HEK293 (cell line): Measurements from ENCODE around the gene ZNF595.
"Not testable (repeated sequence)": the region's sequence is repeated elsewhere in the genome, so short reads cannot be mapped to it uniquely, and the experiment has no call there.

Source experiments
- CTCF ChIA-PET: fragments of 350-600 bp; formaldehyde crosslinking; extraction: SDS; loops from one replicate; lab custom pipeline; 2021; ENCODE audit warnings: antibody characterized with exemption; lab: Yijun Ruan, JAX
- POLR2A ChIA-PET: fragments of 300-600 bp; formaldehyde crosslinking; extraction: SDS; loops from one replicate; lab custom pipeline; 2020; ENCODE audit warnings: antibody characterized with exemption, inconsistent platforms; lab: Yijun Ruan, JAX
- H3K27ac ChIP-seq: fragments of 200-500 bp; sonication (Bioruptor generic); 2 replicates; pipeline ENCODE4 v1.5.1; 2014; ENCODE audit warnings: low read depth, low read length, control low read depth, inconsistent platforms; ENCODE audit errors: extremely low read depth
- H3K36me3 ChIP-seq, 2 experiments: fragments of 200-500 bp in 1 of 2; sonication (Bioruptor generic) in 1 of 2; 1 replicate in 1 of 2; 2 replicates in 1 of 2; pipeline ENCODE4 v1.5.1; 2014 to 2017; ENCODE audit warnings: inconsistent platforms in 2 of 2, low read length in 2 of 2; ENCODE audit not compliant: control insufficient read depth in 2 of 2, insufficient read depth in 1 of 2
- H3K4me1 ChIP-seq: fragments of 200-500 bp; sonication (Bioruptor generic); 2 replicates; pipeline ENCODE4 v1.5.1; 2014; ENCODE audit warnings: mild to moderate bottlenecking, low read length, inconsistent platforms; ENCODE audit not compliant: control insufficient read depth, insufficient read depth
- H3K4me3 ChIP-seq: 2 replicates; pipeline ENCODE4 v1.5.1; 2011; ENCODE audit warnings: low read depth, mild to moderate bottlenecking, control low read depth, low read length, moderate library complexity
- H3K9me3 ChIP-seq: fragments of 200-500 bp; sonication (Bioruptor generic); 2 replicates; pipeline ENCODE4 v1.5.1; 2014; ENCODE audit warnings: low read depth, low read length, inconsistent platforms; ENCODE audit not compliant: control insufficient read depth, insufficient read depth

The ZNF595 gene

DNA sequence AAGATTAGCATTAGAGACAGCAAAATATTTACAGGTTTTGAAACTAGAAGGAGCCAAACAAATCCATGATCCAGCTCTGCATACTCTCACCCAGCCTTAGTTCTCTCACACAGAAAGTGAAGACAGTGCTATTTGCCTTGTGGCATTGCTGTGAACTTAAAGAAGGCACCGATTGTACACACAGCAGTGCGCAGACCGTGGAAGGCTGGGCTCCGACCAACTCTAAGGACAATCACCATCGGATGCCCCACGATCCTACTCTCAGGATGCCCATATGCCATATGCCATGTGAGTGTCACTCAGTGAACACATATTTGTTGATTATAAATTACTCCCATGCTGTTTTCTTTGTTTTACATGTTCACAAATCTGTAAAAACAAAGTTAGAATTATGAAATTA lies 19.8 kb upstream of the ZNF595 start:
- POLR2A ChIA-PET, H3K36me3 ChIP-seq, CTCF ChIA-PET, H3K27ac ChIP-seq, H3K9me3 ChIP-seq, H3K4me3 ChIP-seq, H3K4me1 ChIP-seq: not testable (repeated sequence)

DNA sequence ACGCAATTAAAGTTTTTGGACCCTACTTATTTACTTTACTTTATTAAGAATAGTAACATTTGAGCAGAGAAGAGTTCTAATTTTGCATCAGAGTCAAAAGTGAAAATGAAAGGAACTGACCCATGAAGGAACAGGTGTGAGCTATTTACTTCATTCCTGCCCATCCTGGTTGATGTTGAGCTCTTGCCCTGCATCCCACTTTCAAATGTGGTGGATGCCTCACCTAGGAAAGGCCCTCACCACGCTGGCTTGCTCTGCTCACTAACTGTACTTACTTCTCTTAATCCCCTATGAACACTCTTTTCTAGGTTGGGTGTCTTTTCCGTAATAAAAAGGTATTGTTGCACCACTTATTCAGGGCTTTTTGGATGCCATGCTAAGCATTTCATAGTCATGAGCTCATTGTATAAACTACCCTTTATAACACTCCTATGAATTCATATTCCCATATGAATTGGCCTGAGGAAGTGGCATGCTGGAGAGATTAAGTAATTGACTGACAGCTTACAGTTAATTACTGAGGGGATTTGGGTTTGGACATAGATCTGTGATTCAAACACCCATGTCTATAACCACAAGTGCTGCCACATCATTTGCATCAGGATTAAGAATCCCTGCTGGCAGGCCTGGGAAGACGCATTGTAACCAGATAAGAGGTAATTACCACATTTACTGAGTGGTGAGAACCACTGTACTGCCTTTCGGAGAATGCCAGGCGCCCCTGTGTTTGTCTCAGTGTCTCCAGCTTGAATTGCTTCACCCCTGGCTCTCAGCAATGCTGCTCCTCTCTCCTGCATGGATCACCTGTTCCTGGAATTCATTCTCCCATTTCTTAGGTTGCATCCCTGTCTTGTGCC lies 16.3 kb upstream of the ZNF595 start:
- H3K4me3 ChIP-seq, H3K36me3 ChIP-seq, H3K9me3 ChIP-seq, H3K4me1 ChIP-seq, H3K27ac ChIP-seq, POLR2A ChIA-PET: not testable (repeated sequence)
- CTCF ChIA-PET = interaction anchor here (0.6 to 1.0 kb wide), 2 partner anchors 9 kb away, joined by 3 read pairs; no protein-coding TSS in a partner anchor

DNA sequence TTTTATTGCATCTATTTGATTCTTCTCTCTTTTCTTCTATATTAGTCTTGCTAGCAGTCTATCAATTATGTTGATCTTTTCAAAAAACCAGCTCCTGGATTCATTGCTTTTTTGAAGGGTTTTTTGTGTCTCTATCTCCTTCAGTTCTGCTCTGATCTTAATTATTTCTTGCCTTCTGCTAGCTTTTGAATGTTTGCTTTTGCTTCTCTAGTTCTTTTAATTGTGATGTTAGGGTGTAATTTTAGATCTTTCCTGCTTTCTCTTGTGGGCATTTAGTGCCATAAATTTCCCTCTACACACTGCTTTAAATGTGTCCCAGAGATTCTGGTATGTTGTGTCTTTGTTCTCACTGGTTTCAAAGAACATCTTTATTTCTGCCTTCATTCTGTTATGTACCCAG lies 14.9 kb upstream of the ZNF595 start:
- H3K4me1 ChIP-seq, H3K27ac ChIP-seq, H3K36me3 ChIP-seq, H3K4me3 ChIP-seq, CTCF ChIA-PET, H3K9me3 ChIP-seq: not testable (repeated sequence)
- POLR2A ChIA-PET = interaction anchor here (0.6 kb wide), 1 partner anchor 119 kb away, joined by 3 read pairs; no protein-coding TSS in a partner anchor

DNA sequence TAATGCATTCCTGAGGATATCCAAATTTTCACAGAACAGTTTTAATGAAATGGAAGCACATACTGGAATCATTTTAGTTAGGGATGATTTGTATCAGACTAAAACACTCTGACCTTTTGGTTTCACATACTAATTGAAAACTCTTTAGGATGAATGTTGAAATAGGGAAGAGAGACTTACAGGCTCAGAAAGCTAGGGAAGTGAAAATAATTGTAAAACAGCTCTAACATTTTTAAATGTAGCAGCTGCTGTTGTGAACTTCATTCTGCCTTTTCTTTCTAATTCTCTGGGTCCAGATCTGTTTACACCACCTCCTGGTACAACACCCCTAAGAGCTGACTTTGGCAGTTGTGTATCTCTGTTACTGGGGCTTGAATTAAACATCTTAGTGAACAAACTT lies 9.7 kb upstream of the ZNF595 start:
- H3K4me3 ChIP-seq, POLR2A ChIA-PET, CTCF ChIA-PET, H3K27ac ChIP-seq, H3K4me1 ChIP-seq, H3K9me3 ChIP-seq, H3K36me3 ChIP-seq: not testable (repeated sequence)

DNA sequence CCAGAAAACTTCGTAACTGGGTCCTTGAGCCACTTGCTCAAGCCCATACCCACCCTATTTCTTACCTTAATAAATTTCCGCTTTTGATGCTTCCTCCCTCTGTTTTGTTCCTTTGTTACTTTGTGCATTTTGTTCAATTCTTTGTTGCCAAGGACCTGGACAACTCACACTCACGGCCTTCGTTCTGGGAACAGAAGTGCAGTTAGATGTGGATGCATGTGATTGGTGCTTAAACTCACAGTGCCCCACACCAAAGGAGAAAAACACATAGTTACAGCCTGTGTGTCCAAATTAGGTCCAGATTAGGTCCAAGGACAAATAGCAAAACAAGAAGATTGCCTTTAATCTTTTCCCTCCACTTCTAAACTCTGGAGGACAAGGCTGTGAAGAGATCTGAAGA lies 1.9 kb upstream of the ZNF595 start:
- H3K27ac ChIP-seq, POLR2A ChIA-PET, H3K4me3 ChIP-seq, H3K4me1 ChIP-seq, H3K36me3 ChIP-seq, H3K9me3 ChIP-seq: not testable (repeated sequence)
- CTCF ChIA-PET = interaction anchor here (0.6 to 1.2 kb wide), 3 partner anchors 12 to 22 kb away, joined by 3 to 4 read pairs (median 4); no protein-coding TSS in a partner anchor

DNA sequence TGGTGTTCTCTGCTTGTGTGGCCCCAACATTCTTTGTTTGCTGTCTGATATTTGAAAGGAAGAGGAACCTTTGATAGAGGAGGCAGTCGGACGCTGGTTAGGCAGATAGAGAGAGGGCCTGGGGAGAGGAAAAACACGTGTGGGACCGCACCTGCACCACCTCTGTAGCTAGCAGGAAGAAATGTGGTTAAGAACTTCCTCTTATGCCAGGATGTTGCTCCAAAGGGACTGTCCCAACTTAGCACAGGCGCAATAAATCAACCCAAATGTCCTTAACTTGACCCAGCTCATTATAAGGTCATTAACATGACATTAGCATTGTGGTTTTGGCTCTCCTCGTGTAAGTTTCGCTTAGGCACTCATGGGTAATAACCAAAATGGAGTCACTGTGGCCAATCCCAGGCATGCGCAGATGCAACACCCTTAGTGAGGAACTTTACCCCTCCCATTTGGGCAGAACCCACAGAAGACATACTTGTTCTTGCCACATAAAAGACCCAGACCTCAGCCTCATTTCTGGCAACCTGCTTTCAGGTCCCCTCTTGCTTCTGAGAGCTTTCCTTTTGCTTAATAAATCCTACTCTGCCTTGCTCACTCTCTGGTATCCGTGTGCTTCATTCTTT lies 1.4 kb upstream of the ZNF595 start:
- H3K4me3 ChIP-seq, H3K9me3 ChIP-seq, POLR2A ChIA-PET, H3K36me3 ChIP-seq, H3K4me1 ChIP-seq, H3K27ac ChIP-seq: not testable (repeated sequence)
- CTCF ChIA-PET = interaction anchor here (0.6 kb wide), 1 partner anchor 16 kb away, joined by 4 read pairs; no protein-coding TSS in a partner anchor

DNA sequence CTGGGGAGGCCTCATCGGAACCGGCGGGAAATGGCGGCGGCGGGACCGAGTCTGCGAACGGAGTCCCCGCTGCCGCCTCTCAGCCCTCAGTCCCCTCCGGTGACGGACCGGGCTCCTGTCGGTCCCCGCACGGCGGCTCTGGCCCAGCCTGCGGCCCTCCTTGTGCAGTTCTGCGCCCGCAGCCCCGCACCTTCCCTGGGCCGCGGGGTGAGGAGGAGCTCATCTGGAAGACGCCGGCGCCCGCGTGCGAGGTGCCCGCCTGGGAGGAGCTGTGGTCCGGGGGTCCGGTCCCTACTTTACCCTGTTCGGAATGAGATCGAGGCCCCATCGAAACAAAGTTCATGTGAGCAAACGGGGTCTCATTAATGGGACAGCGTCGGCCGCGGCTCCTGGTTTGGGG lies 400 bp downstream of the ZNF595 start:
- H3K4me1 ChIP-seq, CTCF ChIA-PET, H3K36me3 ChIP-seq, H3K4me3 ChIP-seq, H3K9me3 ChIP-seq, H3K27ac ChIP-seq: not testable (repeated sequence)
- POLR2A ChIA-PET = interaction anchor here (0.7 kb wide), 1 partner anchor 71 kb away, joined by 3 read pairs; the partner anchor contains the start of gene ZNF718

DNA sequence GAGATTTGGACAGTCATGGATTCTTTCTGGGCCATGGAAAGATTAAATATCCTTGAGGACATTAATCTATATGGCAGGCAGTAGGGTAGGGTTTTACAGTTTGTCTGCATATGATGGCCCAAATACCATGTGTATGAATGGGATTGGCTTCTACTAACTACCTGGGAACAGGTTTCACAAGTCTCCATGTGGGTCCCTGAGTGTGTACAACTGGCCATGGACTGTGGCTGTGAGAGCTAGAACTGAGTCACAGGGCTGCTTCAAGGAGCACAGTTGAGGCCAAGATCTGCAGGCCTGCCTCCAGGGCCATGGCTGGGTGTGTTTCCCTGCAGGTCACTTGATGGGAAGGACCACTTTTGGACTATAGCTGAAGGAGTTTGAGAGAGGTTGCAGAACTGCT lies 11.6 kb downstream of the ZNF595 start:
- H3K36me3 ChIP-seq, CTCF ChIA-PET, H3K4me1 ChIP-seq, H3K4me3 ChIP-seq, H3K9me3 ChIP-seq, H3K27ac ChIP-seq, POLR2A ChIA-PET: not testable (repeated sequence)
